OCI-LY7 (cell line): ENCODE results near the gene ANKFN1. TPM values are rescaled to one million over a fixed set of nuclear protein-coding genes. Genes with fewer than 3 reads are reported as not detected.

Experiments used
- BruUV-seq: library from RNA; stranded (reverse); fragments of 400-500 nt; replicated peaks from 2 replicates; lab custom pipeline; 2021; lab: Mats Ljungman, UMichigan
- CTCF ChIA-PET: fragments of 300-600 bp; sonication (Branson Sonifier 250); formaldehyde crosslinking; loops from one replicate; lab custom pipeline; 2022; ENCODE audit warnings: antibody characterized with exemption; ENCODE audit not compliant: unreplicated experiment; lab: Charles Lee
- POLR2A ChIA-PET: fragments of 300-600 bp; sonication (Branson Sonifier 250); formaldehyde crosslinking; loops from one replicate; lab custom pipeline; 2022; ENCODE audit warnings: antibody characterized with exemption; lab: Charles Lee
- DNase-seq: peaks from one replicate; pipeline ENCODE4 v3.0.0-alpha.2; 2015; ENCODE audit warnings: low spot score
- H2AFZ ChIP-seq: fragments of 200-600 bp; sonication (generic), shearing (Covaris generic); 2 replicates; pipeline ENCODE4 v1.6.1; 2014; ENCODE audit warnings: mild to moderate bottlenecking, antibody characterized with exemption, low read length, moderate library complexity
- H3K27ac ChIP-seq: fragments of 200-600 bp; sonication (generic); 2 replicates; pipeline ENCODE4 v1.5.1; 2014; ENCODE audit warnings: mixed run types, low read depth, mild to moderate bottlenecking, moderate library complexity, low read length, inconsistent platforms; ENCODE audit not compliant: poor library complexity, severe bottlenecking
- H3K36me3 ChIP-seq: fragments of 200-600 bp; sonication (generic); 2 replicates; pipeline ENCODE4 v1.6.1; 2014; ENCODE audit warnings: mild to moderate bottlenecking, antibody characterized with exemption, low read length, moderate library complexity, mixed read lengths; ENCODE audit not compliant: insufficient read depth
- H3K4me1 ChIP-seq: fragments of 200-600 bp; sonication (generic); 2 replicates; pipeline ENCODE4 v1.5.1; 2014; ENCODE audit warnings: mild to moderate bottlenecking, low read length; ENCODE audit not compliant: insufficient read depth, poor library complexity, severe bottlenecking
- H3K4me2 ChIP-seq: fragments of 200-600 bp; sonication (generic); 2 replicates; pipeline ENCODE4 v1.6.1; 2014; ENCODE audit warnings: mild to moderate bottlenecking, low read length
- H3K4me3 ChIP-seq: fragments of 200-600 bp; sonication (generic); 2 replicates; pipeline ENCODE4 v1.5.1; 2014; ENCODE audit warnings: mild to moderate bottlenecking, low read depth, low read length; ENCODE audit not compliant: poor library complexity, severe bottlenecking
- H3K79me2 ChIP-seq: fragments of 200-600 bp; sonication (generic); 2 replicates; pipeline ENCODE4 v1.6.1; 2016; ENCODE audit warnings: low read depth, mild to moderate bottlenecking, low read length, moderate library complexity, mixed read lengths; ENCODE audit not compliant: insufficient read depth
- H3K9me2 ChIP-seq: fragments of 200-600 bp; sonication (generic); 2 replicates; pipeline ENCODE4 v1.6.1; 2016; ENCODE audit warnings: mild to moderate bottlenecking, low read length, mixed read lengths; ENCODE audit not compliant: insufficient read depth
- H3K9me3 ChIP-seq: fragments of 200-600 bp; sonication (generic); 2 replicates; pipeline ENCODE4 v1.6.1; 2014; ENCODE audit warnings: mild to moderate bottlenecking, mixed run types, low read length, mixed read lengths
- H4K20me1 ChIP-seq: fragments of 200-600 bp; sonication (generic); 2 replicates; pipeline ENCODE4 v1.6.1; 2014; ENCODE audit warnings: mild to moderate bottlenecking, antibody characterized with exemption, low read length, moderate library complexity, mixed read lengths; ENCODE audit not compliant: insufficient read depth
- CTCF ChIP-seq: fragments of 200-600 bp; sonication (generic); conservative IDR thresholded peaks from 2 replicates; pipeline ENCODE4 v1.5.1; 2014; ENCODE audit warnings: mild to moderate bottlenecking, antibody characterized with exemption, low read length, moderate library complexity, mixed read lengths
- EZH2phosphoT487 ChIP-seq: fragments of 200-600 bp; sonication (generic); IDR thresholded peaks from 2 replicates; pipeline ENCODE4 v1.6.1; 2018; ENCODE audit warnings: low read depth, borderline replicate concordance, mild to moderate bottlenecking, mixed run types, antibody characterized with exemption, low read length, moderate library complexity, mixed read lengths
- intact Hi-C: fragments of 100-400 bp; cut with micrococcal nuclease; formaldehyde crosslinking; loops from one replicate; pipeline ENCODE4 v1.10.0; 2022; ENCODE audit not compliant: unreplicated experiment
- total RNA-seq, 2 experiments: library from RNA; depleted of rRNA in 1 of 2; stranded (reverse); fragments of >200 nt in 1 of 2; shearing (Covaris generic) in 1 of 2; gene quantifications; 2 replicates each; pipeline ENCODE4 v1.2.3, GENCODE V29; 2014 to 2022

The ANKFN1 gene
- total RNA-seq, 2 experiments from 2014 or later, result 0.67 TPM; not detected in 1

- DNase-seq, result no peak
- no TSS peak for BruUV-seq
- CTCF ChIA-PET, result no interaction called here
- Histone ChIP-seq H3K4me1 (no peaks in the 10 kb centered on the region), H3K4me2 (no peak overlapping the region), H3K4me3 (no peak overlapping the region), H4K20me1 (no peaks in the 10 kb centered on the region), H3K79me2 (no peaks in the 10 kb centered on the region), H3K27ac (no peak overlapping the region), H3K9me2 (no peaks in the 10 kb centered on the region), H2AFZ (no peak overlapping the region), H3K9me3 (no peaks in the 10 kb centered on the region), H3K36me3 (no peaks in the 10 kb centered on the region)
- no peak for TF ChIP-seq EZH2phosphoT487
- TF ChIP-seq CTCF, result no peak
- POLR2A ChIA-PET, result no interaction called here
- intact Hi-C loops, result no loop called here
Observed at GRCh38 chr17:56298846-56299245, 145.6 kb downstream of the ANKFN1 start.

- TF ChIP-seq EZH2phosphoT487, result no peak
- TF ChIP-seq CTCF, result no peak
- Histone ChIP-seq H4K20me1 (no peaks in the 10 kb centered on the region), H3K4me2 (no peak overlapping the region), H3K36me3 (no peaks in the 10 kb centered on the region), H3K4me3 (no peak overlapping the region), H3K9me3 (no peaks in the 10 kb centered on the region), H3K79me2 (no peaks in the 10 kb centered on the region), H3K9me2 (no peaks in the 10 kb centered on the region), H3K27ac (no peak overlapping the region), H3K4me1 (no peaks in the 10 kb centered on the region), H2AFZ (no peak overlapping the region)
- no TSS peak for BruUV-seq
- DNase-seq, result no peak
- intact Hi-C loops, result no loop called here
- POLR2A ChIA-PET, result interaction anchor here (0.9 kb wide), 1 partner anchor 23 kb away, joined by 4 read pairs; no protein-coding TSS in a partner anchor
- CTCF ChIA-PET, result no interaction called here
Observed at GRCh38 chr17:56300144-56300543, 146.9 kb downstream of the ANKFN1 start.

GRCh38 chr17:56305007-56305406 is 151.7 kb downstream of the ANKFN1 start:
- CTCF ChIA-PET, result no interaction called here
- BruUV-seq, result no TSS peak
- H3K27ac ChIP-seq, result no peak overlapping the region

More at GRCh38 chr17:56305007-56305406, 151.7 kb downstream of the ANKFN1 start:
- no peak for TF ChIP-seq EZH2phosphoT487
- TF ChIP-seq CTCF, result 0 out of 2 replicates have a peak, but pooled peaks have one; percentile 20
- Histone ChIP-seq H3K9me2 (no peaks in the 10 kb centered on the region), H3K4me2 (no peak overlapping the region), H2AFZ (no peak overlapping the region), H4K20me1 (no peaks in the 10 kb centered on the region), H3K9me3 (no peaks in the 10 kb centered on the region), H3K4me3 (no peak overlapping the region), H3K36me3 (no peaks in the 10 kb centered on the region), H3K79me2 (no peaks in the 10 kb centered on the region), H3K4me1 (no peaks in the 10 kb centered on the region)
- POLR2A ChIA-PET, result no interaction called here
- DNase-seq, result no peak
- intact Hi-C loops, result no loop called here
